Myocyte (in vitro differentiated cells): ENCODE data around the gene FBXL19. TPM values are rescaled to one million over a fixed set of nuclear protein-coding genes. Genes with fewer than 3 reads are reported as not detected.
"Not testable (repeated sequence)": the region's sequence is repeated elsewhere in the genome, so short reads cannot be mapped to it uniquely, and the experiment has no call there.

Experiments used
- DNase-seq: peaks from one replicate; pipeline ENCODE4 v3.0.0-alpha.2; 2012; ENCODE audit warnings: low read depth
- total RNA-seq: library from RNA; depleted of rRNA; stranded (reverse); fragments of >200 nt; gene quantifications from 2 replicates; pipeline ENCODE4 v1.2.3, GENCODE V29; 2014

Gene FBXL19
- total RNA-seq, 1 donor from 2014 or later, result 11.6 TPM

GRCh38 chr16:30921748-30922419, 1.5 kb upstream of the FBXL19 start:
- peak; percentile 93 for DNase-seq

- peak; percentile 100 for DNase-seq
These were observed 882 bp upstream of the FBXL19 start for GRCh38 chr16:30922420-30922959.

GRCh38 chr16:30922960-30923535, 324 bp upstream of the FBXL19 start:
- peak; percentile 100 for DNase-seq

GRCh38 chr16:30924076-30924912, 922 bp downstream of the FBXL19 start:
- DNase-seq, result no peak

- DNase-seq, result no peak
These were observed 1.7 kb downstream of the FBXL19 start for GRCh38 chr16:30924913-30925631.

- DNase-seq, result no peak
These were observed 2.2 kb downstream of the FBXL19 start for GRCh38 chr16:30925632-30925987.

- no peak for DNase-seq
These were observed 2.8 kb downstream of the FBXL19 start for GRCh38 chr16:30925995-30926811.

- no peak for DNase-seq
These were observed 3.8 kb downstream of the FBXL19 start for GRCh38 chr16:30926937-30927788.

GRCh38 chr16:30927789-30928378, 4.5 kb downstream of the FBXL19 start:
- peak; percentile 39 for DNase-seq

GRCh38 chr16:30928390-30928789, 5.0 kb downstream of the FBXL19 start:
- no peak for DNase-seq

- DNase-seq, result no peak
These were observed 5.8 kb downstream of the FBXL19 start for GRCh38 chr16:30929167-30929566.

GRCh38 chr16:30930160-30930571, 6.8 kb downstream of the FBXL19 start:
- no peak for DNase-seq

GRCh38 chr16:30931068-30931650, 7.8 kb downstream of the FBXL19 start:
- DNase-seq, result no peak

GRCh38 chr16:30934827-30935557, 11.6 kb downstream of the FBXL19 start:
- DNase-seq, result peak; percentile 54

- DNase-seq, result no peak
These were observed 14.3 kb downstream of the FBXL19 start for GRCh38 chr16:30937692-30938091.

- not testable (repeated sequence) for DNase-seq
These were observed 16.2 kb downstream of the FBXL19 start for GRCh38 chr16:30939571-30939970.

GRCh38 chr16:30941600-30942425, 18.4 kb downstream of the FBXL19 start:
- peak; percentile 81 for DNase-seq
